Cortex of kidney (tissue), 1 donor: Measurements from ENCODE around the gene CCDC93.

Source experiments
- DNase-seq: peaks from one replicate; lab custom pipeline; 2025; lab: John Stamatoyannopoulos, UW

The CCDC93 gene

DNA sequence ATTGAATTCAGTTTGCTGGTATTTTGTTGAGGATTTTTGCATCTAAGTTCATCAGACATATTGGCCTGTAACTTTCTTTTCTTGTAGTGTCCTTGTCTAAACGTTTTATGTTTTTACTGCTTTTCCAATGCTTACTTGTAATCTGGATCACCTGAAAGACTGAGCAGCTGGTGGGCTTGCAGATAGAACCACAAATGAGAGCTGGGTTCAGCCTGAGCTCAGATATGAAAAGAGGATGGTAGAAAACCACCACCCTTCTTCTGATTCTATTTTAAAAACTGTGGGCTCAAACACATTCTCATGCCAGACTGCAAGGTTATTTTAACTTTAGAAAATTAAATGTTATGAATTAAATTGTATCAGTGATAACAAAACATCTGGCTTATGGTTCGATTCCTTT lies 128.6 kb downstream of the CCDC93 start:
- DNase-seq = no peak

DNA sequence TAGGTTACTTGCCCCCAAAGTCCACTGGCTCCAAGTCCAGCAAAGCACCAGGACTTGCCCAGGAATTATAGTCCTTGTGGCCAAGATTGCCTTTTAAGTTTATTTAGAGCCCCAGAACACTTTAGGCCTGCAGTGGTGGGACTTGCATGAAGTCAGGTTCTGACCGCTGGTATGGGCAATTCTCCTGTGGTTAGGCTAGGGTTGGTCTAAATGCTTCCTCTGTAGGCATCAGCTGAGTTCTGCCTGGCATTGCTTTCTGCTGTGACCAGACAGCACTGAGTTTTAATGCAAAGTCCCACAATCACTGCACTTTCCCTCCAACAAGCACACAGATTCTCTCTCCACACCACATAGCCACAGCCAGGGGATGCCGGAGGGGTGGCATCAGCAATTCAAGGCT lies 134.9 kb downstream of the CCDC93 start:
- no peak for DNase-seq

DNA sequence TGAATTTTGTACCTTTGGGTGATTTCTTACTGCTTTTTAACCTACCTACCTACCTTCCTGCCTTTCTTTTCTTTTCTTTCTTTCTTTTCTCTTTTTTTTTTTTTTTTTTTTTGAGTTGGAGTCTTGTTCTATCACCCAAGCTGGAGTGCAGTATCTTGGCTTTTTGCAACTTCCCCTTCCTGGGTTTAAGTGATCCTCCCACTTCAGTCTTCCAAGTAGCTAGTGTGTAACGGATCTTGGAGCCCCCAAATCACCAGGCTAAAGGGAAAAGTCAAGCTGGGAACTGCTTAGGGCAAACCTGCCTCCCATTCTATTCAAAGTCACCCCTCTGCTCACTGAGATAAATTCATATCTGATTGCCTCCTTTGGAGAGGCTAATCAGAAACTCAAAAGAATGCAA lies 138.1 kb downstream of the CCDC93 start:
- DNase-seq = no peak
